Measurements from ENCODE around the gene THEMIS2. TPM values are rescaled to one million over a fixed set of nuclear protein-coding genes. Genes with fewer than 3 reads are reported as not detected.

The THEMIS2 gene
- total and polyA plus RNA-seq, 9 of the 15 experiments (the other 6 are each of a cell fraction or from before 2014, with no cell fraction given) = 2.3 to 12.7 (median 8.0) TPM

Small RNA genes lying within 50 kb of the gene (small RNA-seq; reads per million reads assigned to genes)
- gene RNU6-1245P = not detected
- gene SCARNA1 = 368 reads per million, percentile 99 among the genes with 10 or more reads in this experiment

Other genes with a start within 250 kb of the THEMIS2 start
Only the 7 nearest of the 9 such genes appear.
- gene IFI6, start 200.4 kb upstream of the THEMIS2 start, total RNA-seq (2014; rRNA removed) = 4.5 and 4.7 TPM in 2 replicates
- 0.99 and 1.0 TPM in 2 replicates for gene IFI6, start 200.4 kb upstream of the THEMIS2 start, total RNA-seq (2014; rRNA removed; fragmentation: Illumina TruSeq; extraction: Trizol)
- 1.6 and 2.2 TPM in 2 replicates for gene IFI6, start 200.4 kb upstream of the THEMIS2 start, total RNA-seq (2015; rRNA removed; fragmentation: Illumina TruSeq; extraction: Trizol)
- 3.8 and 5.0 TPM in 2 replicates for gene IFI6, start 200.4 kb upstream of the THEMIS2 start, total RNA-seq (2021)
- 2.0 and 2.7 TPM in 2 replicates for gene IFI6, start 200.4 kb upstream of the THEMIS2 start, polyA plus RNA-seq (2011; rRNA removed)
- gene IFI6, start 200.4 kb upstream of the THEMIS2 start, polyA plus RNA-seq (2014; fragmentation: Illumina TruSeq; extraction: Trizol) = 2.4 and 2.9 TPM in 2 replicates
- gene IFI6, start 200.4 kb upstream of the THEMIS2 start, polyA plus RNA-seq (2014; fragmentation: Nextera tagmentation; extraction: Ambion mirVana) = under 1 TPM; 0.17 to 0.76 TPM
- 4.0 and 4.4 TPM in 2 replicates for gene IFI6, start 200.4 kb upstream of the THEMIS2 start, polyA plus RNA-seq (2014; rRNA removed)
- 14.3 and 14.6 TPM in 2 replicates for gene FAM76A, start 146.6 kb upstream of the THEMIS2 start, total RNA-seq (2014; rRNA removed)
- gene FAM76A, start 146.6 kb upstream of the THEMIS2 start, total RNA-seq (2014; rRNA removed; fragmentation: Illumina TruSeq; extraction: Trizol) = 13.0 and 16.4 TPM in 2 replicates
- gene FAM76A, start 146.6 kb upstream of the THEMIS2 start, total RNA-seq (2015; rRNA removed; fragmentation: Illumina TruSeq; extraction: Trizol) = 11.9 and 13.1 TPM in 2 replicates
- gene FAM76A, start 146.6 kb upstream of the THEMIS2 start, total RNA-seq (2021) = 10.8 and 12.4 TPM in 2 replicates
- 9.7 and 11.0 TPM in 2 replicates for gene FAM76A, start 146.6 kb upstream of the THEMIS2 start, polyA plus RNA-seq (2011; rRNA removed)
- gene FAM76A, start 146.6 kb upstream of the THEMIS2 start, polyA plus RNA-seq (2014; fragmentation: Illumina TruSeq; extraction: Trizol) = 7.8 and 11.3 TPM in 2 replicates
- gene FAM76A, start 146.6 kb upstream of the THEMIS2 start, polyA plus RNA-seq (2014; fragmentation: Nextera tagmentation; extraction: Ambion mirVana) = 10 to 100 TPM in 1 of 2 experiments, 1 to 10 TPM in 1; 9.5 to 14.6 TPM
- gene FAM76A, start 146.6 kb upstream of the THEMIS2 start, polyA plus RNA-seq (2014; rRNA removed) = 11.4 and 13.6 TPM in 2 replicates
- 18.2 and 27.2 TPM in 2 replicates for gene STX12, start 99.3 kb upstream of the THEMIS2 start, total RNA-seq (2014; rRNA removed)
- gene STX12, start 99.3 kb upstream of the THEMIS2 start, total RNA-seq (2014; rRNA removed; fragmentation: Illumina TruSeq; extraction: Trizol) = 27.1 and 31.5 TPM in 2 replicates
- gene STX12, start 99.3 kb upstream of the THEMIS2 start, total RNA-seq (2015; rRNA removed; fragmentation: Illumina TruSeq; extraction: Trizol) = 24.7 and 25.7 TPM in 2 replicates
- gene STX12, start 99.3 kb upstream of the THEMIS2 start, total RNA-seq (2021) = 23.1 and 23.8 TPM in 2 replicates
- gene STX12, start 99.3 kb upstream of the THEMIS2 start, polyA plus RNA-seq (2011; rRNA removed) = 18.4 and 24.4 TPM in 2 replicates
- 26.9 and 31.3 TPM in 2 replicates for gene STX12, start 99.3 kb upstream of the THEMIS2 start, polyA plus RNA-seq (2014; fragmentation: Illumina TruSeq; extraction: Trizol)
- gene STX12, start 99.3 kb upstream of the THEMIS2 start, polyA plus RNA-seq (2014; fragmentation: Nextera tagmentation; extraction: Ambion mirVana) = 10 to 100 TPM; 23.1 to 27.4 TPM
- gene STX12, start 99.3 kb upstream of the THEMIS2 start, polyA plus RNA-seq (2014; rRNA removed) = 16.9 and 18.6 TPM in 2 replicates
- 70.7 and 79.1 TPM in 2 replicates for gene PPP1R8, start 41.8 kb upstream of the THEMIS2 start, total RNA-seq (2014; rRNA removed)
- gene PPP1R8, start 41.8 kb upstream of the THEMIS2 start, total RNA-seq (2014; rRNA removed; fragmentation: Illumina TruSeq; extraction: Trizol) = 74.6 and 79.6 TPM in 2 replicates
- 80.1 and 87.9 TPM in 2 replicates for gene PPP1R8, start 41.8 kb upstream of the THEMIS2 start, total RNA-seq (2015; rRNA removed; fragmentation: Illumina TruSeq; extraction: Trizol)
- gene PPP1R8, start 41.8 kb upstream of the THEMIS2 start, total RNA-seq (2021) = 66.7 and 75.3 TPM in 2 replicates
- 89.6 and 101 TPM in 2 replicates for gene PPP1R8, start 41.8 kb upstream of the THEMIS2 start, polyA plus RNA-seq (2011; rRNA removed)
- gene PPP1R8, start 41.8 kb upstream of the THEMIS2 start, polyA plus RNA-seq (2014; fragmentation: Illumina TruSeq; extraction: Trizol) = 107 and 132 TPM in 2 replicates
- gene PPP1R8, start 41.8 kb upstream of the THEMIS2 start, polyA plus RNA-seq (2014; fragmentation: Nextera tagmentation; extraction: Ambion mirVana) = 10 to 100 TPM; 16.2 to 20.2 TPM
- 83.0 and 89.5 TPM in 2 replicates for gene PPP1R8, start 41.8 kb upstream of the THEMIS2 start, polyA plus RNA-seq (2014; rRNA removed)
- 177 and 243 TPM in 2 replicates for gene RPA2, start 42.0 kb downstream of the THEMIS2 start, total RNA-seq (2014; rRNA removed)
- gene RPA2, start 42.0 kb downstream of the THEMIS2 start, total RNA-seq (2014; rRNA removed; fragmentation: Illumina TruSeq; extraction: Trizol) = 150 and 169 TPM in 2 replicates
- gene RPA2, start 42.0 kb downstream of the THEMIS2 start, total RNA-seq (2015; rRNA removed; fragmentation: Illumina TruSeq; extraction: Trizol) = 136 and 144 TPM in 2 replicates
- gene RPA2, start 42.0 kb downstream of the THEMIS2 start, total RNA-seq (2021) = 119 and 121 TPM in 2 replicates
- gene RPA2, start 42.0 kb downstream of the THEMIS2 start, polyA plus RNA-seq (2011; rRNA removed) = 177 and 222 TPM in 2 replicates
- 198 and 207 TPM in 2 replicates for gene RPA2, start 42.0 kb downstream of the THEMIS2 start, polyA plus RNA-seq (2014; fragmentation: Illumina TruSeq; extraction: Trizol)
- 100 to 1,000 TPM; 260 to 516 TPM for gene RPA2, start 42.0 kb downstream of the THEMIS2 start, polyA plus RNA-seq (2014; fragmentation: Nextera tagmentation; extraction: Ambion mirVana)
- gene RPA2, start 42.0 kb downstream of the THEMIS2 start, polyA plus RNA-seq (2014; rRNA removed) = 265 and 295 TPM in 2 replicates
- 0.73 and 0.98 TPM in 2 replicates for gene SMPDL3B, start 62.5 kb downstream of the THEMIS2 start, total RNA-seq (2014; rRNA removed)
- gene SMPDL3B, start 62.5 kb downstream of the THEMIS2 start, total RNA-seq (2014; rRNA removed; fragmentation: Illumina TruSeq; extraction: Trizol) = 0.36 and 0.38 TPM in 2 replicates
- gene SMPDL3B, start 62.5 kb downstream of the THEMIS2 start, total RNA-seq (2015; rRNA removed; fragmentation: Illumina TruSeq; extraction: Trizol) = 0.07 and 0.11 TPM in 2 replicates
- 0.74 and 0.98 TPM in 2 replicates for gene SMPDL3B, start 62.5 kb downstream of the THEMIS2 start, total RNA-seq (2021)
- 0.68 and 1.1 TPM in 2 replicates for gene SMPDL3B, start 62.5 kb downstream of the THEMIS2 start, polyA plus RNA-seq (2011; rRNA removed)
- 0.71 and 0.97 TPM in 2 replicates for gene SMPDL3B, start 62.5 kb downstream of the THEMIS2 start, polyA plus RNA-seq (2014; fragmentation: Illumina TruSeq; extraction: Trizol)
- gene SMPDL3B, start 62.5 kb downstream of the THEMIS2 start, polyA plus RNA-seq (2014; fragmentation: Nextera tagmentation; extraction: Ambion mirVana) = under 1 TPM; 0.10 to 0.41 TPM
- gene SMPDL3B, start 62.5 kb downstream of the THEMIS2 start, polyA plus RNA-seq (2014; rRNA removed) = 1.1 and 1.2 TPM in 2 replicates
- 0.45 and 0.86 TPM in 2 replicates for gene XKR8, start 87.4 kb downstream of the THEMIS2 start, total RNA-seq (2014; rRNA removed)
- 0.58 and 0.99 TPM in 2 replicates for gene XKR8, start 87.4 kb downstream of the THEMIS2 start, total RNA-seq (2014; rRNA removed; fragmentation: Illumina TruSeq; extraction: Trizol)
- 1.9 and 2.2 TPM in 2 replicates for gene XKR8, start 87.4 kb downstream of the THEMIS2 start, total RNA-seq (2015; rRNA removed; fragmentation: Illumina TruSeq; extraction: Trizol)
- 2.5 and 2.8 TPM in 2 replicates for gene XKR8, start 87.4 kb downstream of the THEMIS2 start, total RNA-seq (2021)
- gene XKR8, start 87.4 kb downstream of the THEMIS2 start, polyA plus RNA-seq (2011; rRNA removed) = 1.8 and 3.1 TPM in 2 replicates
- gene XKR8, start 87.4 kb downstream of the THEMIS2 start, polyA plus RNA-seq (2014; fragmentation: Illumina TruSeq; extraction: Trizol) = 1.7 and 2.1 TPM in 2 replicates
- gene XKR8, start 87.4 kb downstream of the THEMIS2 start, polyA plus RNA-seq (2014; fragmentation: Nextera tagmentation; extraction: Ambion mirVana) = under 1 TPM; 0.49 to 0.73 TPM
- gene XKR8, start 87.4 kb downstream of the THEMIS2 start, polyA plus RNA-seq (2014; rRNA removed) = 1.9 and 2.5 TPM in 2 replicates